Erythroblast (primary cell): ENCODE results near the gene PHRF1.

ENCODE experiments used
- DNase-seq, 2 experiments: peaks; one replicate each; lab custom pipeline; 2025; lab: John Stamatoyannopoulos, UW
- GATA1 ChIP-seq: IDR thresholded peaks from 2 replicates; pipeline ENCODE4 v1.6.1; 2011; ENCODE audit warnings: low read depth, mild to moderate bottlenecking, control low read depth, low read length, moderate library complexity
- POLR2A ChIP-seq: IDR thresholded peaks from 2 replicates; pipeline ENCODE4 v1.6.1; 2011; ENCODE audit warnings: mild to moderate bottlenecking, low read length

Gene PHRF1

DNA sequence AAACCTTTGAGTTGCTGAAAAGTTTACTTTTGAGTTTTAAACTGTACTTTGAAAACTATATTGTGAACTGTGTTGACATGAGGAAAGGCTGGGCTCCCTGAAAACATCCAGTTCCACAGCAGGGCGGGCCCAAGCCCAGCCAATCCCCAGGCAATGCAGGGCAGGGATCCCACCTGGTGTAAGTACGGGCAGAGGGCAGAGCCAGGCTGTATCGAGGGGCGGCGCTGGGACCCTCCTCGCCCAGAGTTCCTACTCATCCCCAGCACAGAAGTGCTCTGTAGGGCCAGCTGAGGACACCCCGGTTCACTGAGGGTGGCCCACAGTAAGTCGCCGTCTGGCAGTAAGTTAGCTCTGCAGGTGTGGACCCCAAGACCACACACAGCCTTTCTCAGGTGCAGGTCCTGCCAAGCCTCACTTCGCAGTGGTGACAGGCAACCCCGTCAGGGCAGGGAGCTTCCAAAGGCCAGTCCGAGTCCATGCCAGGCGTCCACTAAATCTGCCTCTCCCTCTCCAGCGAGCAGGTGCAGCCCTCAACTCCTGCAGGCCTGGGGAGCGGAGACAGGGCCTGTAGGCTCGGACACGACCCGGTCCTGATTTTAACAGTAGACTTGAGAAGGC, 9.2 kb upstream of the PHRF1 start:
- TF ChIP-seq GATA1 (no peak), POLR2A (no peak)
- no peak for DNase-seq

DNA sequence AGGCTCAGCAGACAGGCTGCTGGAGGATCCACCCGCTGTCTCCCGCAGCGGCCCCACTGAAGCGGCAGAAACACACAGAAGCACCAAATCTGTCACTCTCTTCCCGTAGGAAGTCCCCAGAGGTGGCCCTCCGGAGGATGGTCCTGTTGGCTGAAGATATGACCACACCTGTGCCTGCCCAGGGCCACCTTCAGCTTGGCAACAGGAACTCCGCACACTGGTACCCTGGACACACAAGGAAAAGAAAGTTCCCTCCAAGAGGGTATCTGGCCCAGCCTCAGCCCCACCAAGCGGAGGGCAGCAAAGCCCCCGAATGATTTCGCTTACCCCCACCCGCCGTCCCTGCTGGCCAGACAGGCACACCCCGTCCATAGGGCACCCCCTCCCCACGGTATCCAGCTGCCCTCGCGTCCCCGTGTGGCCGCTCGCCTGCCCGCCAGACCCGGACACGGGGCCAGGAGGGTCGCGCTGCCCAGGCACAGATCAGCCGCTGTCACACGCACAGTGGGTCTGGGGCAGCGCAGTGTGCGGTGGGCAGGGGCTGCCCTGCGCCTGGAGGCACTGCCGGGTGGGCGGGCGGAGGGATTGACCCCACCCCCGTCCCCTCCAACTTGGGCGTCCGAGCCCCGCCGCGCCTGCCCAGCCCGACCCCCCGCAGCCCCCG, 8.5 kb upstream of the PHRF1 start:
- DNase-seq = no peak
- TF ChIP-seq GATA1 = no peak
- TF ChIP-seq POLR2A = no peak

- TF ChIP-seq POLR2A (peak; percentile 62), GATA1 (no peak)
- DNase-seq = peak; percentile 96
These were observed 7.7 kb upstream of the PHRF1 start for GRCh38 chr11:568306-569157.

GRCh38 chr11:569158-569885, 6.9 kb upstream of the PHRF1 start:
- no peak for DNase-seq
- TF ChIP-seq GATA1 = no peak
- no peak for TF ChIP-seq POLR2A

DNA sequence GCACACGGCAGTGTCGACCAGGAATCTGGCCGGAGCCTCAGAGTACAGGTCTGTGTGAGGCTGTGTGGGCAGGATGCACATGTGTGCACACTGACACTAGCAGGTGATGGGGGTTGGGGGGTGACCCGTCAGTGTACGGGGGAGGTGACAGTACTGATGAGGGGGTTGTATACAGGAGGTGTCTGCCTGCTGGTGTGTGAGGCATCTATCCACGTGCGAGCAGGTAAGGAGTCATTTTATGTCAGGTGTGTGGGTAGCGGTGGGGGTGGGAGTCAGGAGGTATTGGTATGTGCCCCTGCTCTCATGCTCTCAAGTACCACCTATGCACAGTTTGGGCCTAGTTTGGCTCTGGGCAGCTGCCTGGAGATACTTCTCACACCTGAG, 4.5 kb upstream of the PHRF1 start:
- no peak for DNase-seq
- no peak for TF ChIP-seq POLR2A
- no peak for TF ChIP-seq GATA1

DNA sequence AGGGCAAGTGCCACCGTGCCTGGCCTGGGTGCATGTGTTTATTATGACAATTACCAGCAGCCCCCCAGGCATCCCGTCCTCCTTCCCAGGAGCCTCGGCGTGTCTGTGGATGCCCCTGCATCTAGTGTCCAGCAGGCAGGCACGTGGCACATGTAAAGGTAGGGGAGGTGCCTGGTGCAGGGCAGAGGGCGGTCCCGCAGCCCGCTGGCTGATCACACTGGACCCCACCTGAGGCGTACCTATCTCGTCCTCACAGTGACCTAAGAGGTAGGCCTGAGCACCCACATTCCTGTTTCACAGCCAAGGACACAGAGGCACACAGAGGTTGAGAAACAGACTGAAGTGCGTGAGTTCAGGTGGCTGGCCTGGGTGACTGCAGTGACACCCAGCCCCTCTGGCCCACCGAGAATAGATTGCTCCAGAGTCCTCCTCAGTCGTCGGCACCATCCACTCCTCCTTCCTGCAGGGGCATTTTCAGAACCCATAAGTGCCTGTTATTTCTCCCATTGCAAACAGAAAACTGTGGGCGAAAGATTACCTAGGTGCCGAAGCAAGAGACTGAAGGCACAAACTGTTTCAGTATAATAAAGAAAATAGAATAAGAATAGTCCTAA, 3.0 kb upstream of the PHRF1 start:
- TF ChIP-seq GATA1 = no peak
- TF ChIP-seq POLR2A = no peak
- no peak for DNase-seq

- peak; percentile 68 to 69 for DNase-seq
These were observed 2.2 kb upstream of the PHRF1 start for GRCh38 chr11:574031-574570.

DNA sequence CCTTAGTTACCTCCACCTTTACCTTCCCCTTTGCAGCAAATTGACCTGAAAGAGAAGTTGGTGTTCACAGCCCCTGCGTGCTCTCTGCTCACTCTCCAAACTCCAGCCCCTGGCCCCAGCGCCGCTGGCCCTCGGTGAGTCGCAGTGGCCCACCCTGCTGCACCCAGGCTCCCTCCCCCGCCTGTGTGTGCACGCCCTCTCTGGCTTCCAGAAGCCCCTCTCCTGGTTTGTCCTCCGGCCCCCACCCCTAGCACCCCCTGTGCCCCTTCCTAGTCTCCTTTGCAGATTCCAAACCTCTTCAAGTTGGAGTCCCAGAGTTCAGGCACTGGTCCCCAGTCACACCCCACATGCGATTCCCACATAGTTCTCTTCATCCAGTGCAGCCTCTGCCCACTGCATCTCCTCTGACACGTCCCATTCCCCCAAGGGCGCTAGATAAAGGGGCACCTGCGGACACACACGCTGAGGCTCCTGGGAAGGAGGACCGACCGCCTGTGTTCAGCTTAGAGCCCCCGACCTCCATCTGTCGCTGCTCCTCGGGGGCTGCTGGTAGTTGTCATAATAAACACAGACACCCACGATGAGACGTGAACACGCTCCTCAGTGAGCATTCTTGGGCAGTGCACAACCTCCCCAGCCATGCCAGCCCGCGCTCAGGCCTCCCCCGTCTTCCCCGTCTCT, 1.5 kb upstream of the PHRF1 start:
- DNase-seq = peak; percentile 42 to 59

DNA sequence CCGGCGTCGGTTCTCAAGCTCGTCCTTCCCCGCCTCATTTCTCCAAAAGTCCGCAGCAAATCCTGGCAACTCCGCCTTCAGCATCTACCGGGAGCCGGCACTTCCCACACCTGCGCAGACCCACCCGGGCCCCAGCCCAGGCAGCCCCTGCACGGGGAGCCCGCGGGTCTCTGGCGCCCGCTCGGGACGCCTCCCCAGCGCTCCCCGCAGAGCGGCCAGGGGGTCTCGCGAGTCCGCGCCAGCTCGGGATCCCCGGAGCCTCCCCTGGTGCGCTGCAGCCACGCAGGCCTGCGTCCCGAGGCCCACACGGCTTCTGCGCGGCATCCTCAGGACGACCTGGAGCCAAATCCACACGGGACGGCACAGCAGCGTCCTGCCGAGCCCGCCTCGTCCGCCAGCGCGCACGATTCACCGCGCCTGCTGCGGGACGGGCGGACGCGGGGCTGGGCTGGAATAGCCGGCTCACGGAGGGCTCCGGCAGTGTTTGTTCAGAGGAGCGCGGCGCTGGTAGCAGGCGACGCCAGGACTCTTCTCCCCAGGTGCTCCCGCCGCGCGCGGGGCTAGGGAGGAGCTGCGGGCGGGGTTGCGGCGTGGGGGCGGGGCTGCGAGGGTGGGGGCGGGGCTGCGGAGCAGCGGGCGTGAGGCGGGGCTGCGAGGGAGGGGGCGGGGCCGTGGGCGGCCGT, 816 bp upstream of the PHRF1 start:
- DNase-seq = no peak
- TF ChIP-seq POLR2A (no peak), GATA1 (no peak)

More for the DNA sequence above, 1.5 kb upstream of the PHRF1 start:
- TF ChIP-seq POLR2A (no peak), GATA1 (no peak)

DNA sequence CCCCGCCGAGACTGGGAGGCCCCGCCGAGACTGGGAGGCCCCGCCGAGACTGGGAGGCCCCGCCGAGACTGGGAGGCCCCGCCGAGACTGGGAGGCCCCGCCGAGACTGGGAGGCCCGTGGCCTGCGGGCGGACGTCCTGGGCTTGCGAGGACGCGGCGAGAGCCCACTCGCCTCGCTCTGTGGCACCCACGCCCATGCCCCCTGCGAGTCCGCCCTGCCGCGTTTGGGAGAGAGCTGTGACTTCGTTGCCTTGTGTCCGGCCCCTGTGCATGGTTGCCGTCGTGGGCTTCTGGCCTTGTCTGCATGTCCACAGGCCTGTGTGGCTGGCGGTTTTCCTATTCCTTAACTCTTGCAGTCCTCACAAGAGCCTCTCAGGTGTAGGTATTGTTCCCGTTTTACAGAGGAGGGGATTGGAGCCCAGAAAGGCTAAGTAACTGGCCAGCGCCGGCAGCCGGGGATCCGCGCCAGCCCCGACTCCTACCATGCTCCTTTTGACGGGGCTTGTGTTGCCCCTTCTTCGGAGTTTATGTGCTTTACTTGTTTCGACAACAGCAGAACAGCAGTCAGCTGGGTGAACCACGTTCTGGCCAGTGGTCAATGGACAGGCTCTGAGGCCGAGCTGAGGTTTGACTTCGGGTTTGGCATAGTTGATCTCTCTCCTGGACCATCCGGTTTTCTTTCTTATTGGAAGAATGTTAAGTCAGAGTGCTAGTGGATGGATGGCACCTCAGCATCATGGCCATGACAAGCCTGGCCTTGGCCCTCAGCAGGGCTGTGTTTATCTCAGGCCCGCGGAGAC, 741 bp downstream of the PHRF1 start:
- peak; percentile 66 to 75 for DNase-seq
- TF ChIP-seq GATA1 (no peak), POLR2A (no peak)

GRCh38 chr11:577611-577894, 1.3 kb downstream of the PHRF1 start:
- no peak for TF ChIP-seq GATA1
- DNase-seq = no peak
